Frontal cortex (tissue), 4 donors: ENCODE data around the gene FRMD4A. TPM values are rescaled to one million over a fixed set of nuclear protein-coding genes. Genes with fewer than 3 reads are reported as not detected.

Experiments used
- DNase-seq, 2 donors: peaks; one replicate each; pipeline ENCODE4 v3.0.0; 2012; ENCODE audit warnings: low spot score in 2 of 2
- FAIRE-seq: peaks from 2 replicates; lab custom pipeline; 2012; peaks lifted over from hg19 to GRCh38; lab: Jason Lieb, UNC
- small RNA-seq: library from RNA; depleted of rRNA; stranded (forward); fragments of <200 nt; gene quantifications from one replicate; pipeline ENCODE3, GENCODE V24; 2014
- total RNA-seq: library from RNA; depleted of rRNA; stranded (reverse); fragments of >200 nt; gene quantifications from one replicate; pipeline ENCODE4 v1.2.3, GENCODE V29; 2014
- donor health status: control.
- donor health status: control.
- donor health status: control.

FRMD4A gene
- total RNA-seq, 1 donor from 2014 or later, result 69.7 TPM

DNA sequence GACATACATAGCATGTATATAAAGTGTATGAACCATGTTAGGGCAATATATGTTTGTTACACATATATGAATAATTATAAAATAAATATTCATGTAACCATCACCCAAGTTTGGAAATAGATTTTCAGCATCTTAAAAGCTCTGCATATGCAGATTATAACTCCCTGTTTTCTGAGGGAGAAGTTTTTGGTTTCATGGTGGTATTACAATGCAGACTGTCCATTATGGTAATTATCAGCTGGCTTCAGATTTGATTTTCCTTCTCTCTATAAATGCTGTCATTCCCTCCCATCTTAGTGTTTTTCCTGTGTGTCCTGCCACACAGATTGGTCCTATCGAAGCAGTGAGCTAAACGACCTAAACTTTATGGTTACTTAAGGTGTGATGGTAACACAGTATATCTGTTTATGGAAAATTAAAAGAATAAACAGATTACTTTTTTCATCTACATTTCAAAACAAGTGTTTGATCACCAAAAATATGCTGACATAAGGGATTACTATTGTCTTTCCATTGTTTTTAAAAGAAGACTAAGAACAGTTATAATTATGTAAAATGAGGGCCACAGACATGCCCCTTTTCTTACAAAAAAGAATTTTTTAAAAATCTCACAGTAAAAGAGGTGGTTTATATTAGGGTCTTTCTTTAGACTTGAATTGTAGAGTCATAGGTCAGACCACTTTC is 726.2 kb downstream of the FRMD4A start:
- no peak for FAIRE-seq
- DNase-seq, result no peak

DNA sequence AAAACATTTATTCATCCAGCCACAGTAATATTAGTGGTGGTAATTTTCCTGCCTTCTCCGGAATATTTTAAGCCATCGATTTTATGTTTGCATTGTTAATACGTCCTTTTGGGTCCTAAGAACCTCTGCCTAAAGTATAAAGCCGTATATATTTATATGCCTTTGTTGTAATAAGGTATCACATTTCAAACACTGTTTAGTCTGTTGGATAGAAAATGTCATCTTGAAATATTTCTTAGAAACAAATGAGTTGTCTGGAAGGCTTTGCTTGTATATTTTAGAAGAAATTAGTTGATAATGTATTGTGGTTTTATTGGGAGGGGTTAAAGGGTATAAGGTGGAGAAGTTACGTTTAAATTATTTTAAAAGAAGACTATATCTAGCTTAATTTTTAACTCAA is 732.8 kb downstream of the FRMD4A start:
- DNase-seq (no peak), FAIRE-seq (no peak)

DNA sequence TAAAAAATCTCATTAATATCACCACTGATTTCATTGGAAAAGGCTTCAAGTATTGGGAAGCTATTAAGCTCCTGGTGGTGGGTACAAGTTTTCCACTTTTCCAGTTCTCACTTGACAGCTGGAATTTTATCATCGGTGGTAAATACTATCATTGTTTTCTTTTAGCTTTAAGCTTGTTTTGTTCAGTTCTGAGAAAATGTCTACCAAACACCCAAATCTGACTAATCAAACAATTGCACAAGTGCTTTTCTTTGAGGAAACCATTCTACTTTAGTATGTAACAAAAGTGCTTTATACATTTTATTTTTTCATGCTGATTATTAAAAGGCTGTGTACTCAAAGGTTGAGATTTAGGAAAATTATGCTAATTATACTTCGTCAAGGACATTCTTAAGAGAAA is 736.1 kb downstream of the FRMD4A start:
- FAIRE-seq (no peak), DNase-seq (no peak)

Small RNAs within 50 kb of the gene (small RNA-seq; reads per million reads assigned to genes)
- gene RNA5SP301, result not detected
